ENCODE measurements around the gene ABHD12.

DNA sequence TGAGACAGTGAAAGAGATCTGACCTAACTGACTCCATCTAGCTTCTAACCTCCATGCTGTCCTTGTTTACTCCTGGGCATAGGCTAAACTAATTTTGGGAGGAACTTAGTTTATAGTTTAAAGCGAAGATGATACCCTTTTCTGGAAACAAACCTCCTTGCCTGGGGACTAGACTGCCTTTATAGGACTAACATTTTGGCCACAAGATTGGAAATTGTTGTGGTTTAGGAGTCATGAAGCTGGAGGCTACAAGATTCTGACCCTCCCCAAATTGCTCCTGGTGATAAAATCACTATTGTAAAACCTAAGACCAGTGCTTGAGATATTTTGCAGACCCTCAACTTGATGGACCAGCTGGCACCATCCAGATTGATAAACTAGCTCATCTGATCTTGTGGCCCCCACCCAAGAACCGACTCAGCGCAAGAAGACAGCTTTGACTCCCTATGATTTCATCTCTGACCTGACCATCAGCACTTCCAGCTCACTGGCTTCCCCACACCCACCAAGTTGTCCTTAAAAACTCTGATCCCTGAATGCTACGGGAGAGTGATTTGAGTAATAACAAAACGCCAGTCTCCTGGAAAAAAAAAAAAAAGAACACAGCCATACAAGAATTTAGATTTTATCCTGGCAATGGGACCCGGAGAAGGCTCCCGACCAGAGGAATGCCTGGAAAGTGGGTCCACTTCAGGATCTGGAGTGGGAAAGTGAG lies 63.0 kb downstream of the ABHD12 start:
- no peak for TF ChIP-seq POLR2A (IDR thresholded peaks at IDR 0.05)
- TF ChIP-seq, protein P1, sequence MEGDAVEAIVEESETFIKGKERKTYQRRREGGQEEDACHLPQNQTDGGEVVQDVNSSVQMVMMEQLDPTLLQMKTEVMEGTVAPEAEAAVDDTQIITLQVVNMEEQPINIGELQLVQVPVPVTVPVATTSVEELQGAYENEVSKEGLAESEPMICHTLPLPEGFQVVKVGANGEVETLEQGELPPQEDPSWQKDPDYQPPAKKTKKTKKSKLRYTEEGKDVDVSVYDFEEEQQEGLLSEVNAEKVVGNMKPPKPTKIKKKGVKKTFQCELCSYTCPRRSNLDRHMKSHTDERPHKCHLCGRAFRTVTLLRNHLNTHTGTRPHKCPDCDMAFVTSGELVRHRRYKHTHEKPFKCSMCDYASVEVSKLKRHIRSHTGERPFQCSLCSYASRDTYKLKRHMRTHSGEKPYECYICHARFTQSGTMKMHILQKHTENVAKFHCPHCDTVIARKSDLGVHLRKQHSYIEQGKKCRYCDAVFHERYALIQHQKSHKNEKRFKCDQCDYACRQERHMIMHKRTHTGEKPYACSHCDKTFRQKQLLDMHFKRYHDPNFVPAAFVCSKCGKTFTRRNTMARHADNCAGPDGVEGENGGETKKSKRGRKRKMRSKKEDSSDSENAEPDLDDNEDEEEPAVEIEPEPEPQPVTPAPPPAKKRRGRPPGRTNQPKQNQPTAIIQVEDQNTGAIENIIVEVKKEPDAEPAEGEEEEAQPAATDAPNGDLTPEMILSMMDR (IDR thresholded peaks at IDR 0.05), result no peak
